ENCODE data around the gene FAM234A. TPM values are rescaled to one million over a fixed set of nuclear protein-coding genes. Genes with fewer than 3 reads are reported as not detected.
"Not testable (repeated sequence)": the region's sequence is repeated elsewhere in the genome, so short reads cannot be mapped to it uniquely, and the experiment has no call there.

The FAM234A gene
- polyA plus RNA-seq, 2 of the 4 experiments (the other 2 are of a cell fraction) = 25.6 to 53.3 TPM

DNA sequence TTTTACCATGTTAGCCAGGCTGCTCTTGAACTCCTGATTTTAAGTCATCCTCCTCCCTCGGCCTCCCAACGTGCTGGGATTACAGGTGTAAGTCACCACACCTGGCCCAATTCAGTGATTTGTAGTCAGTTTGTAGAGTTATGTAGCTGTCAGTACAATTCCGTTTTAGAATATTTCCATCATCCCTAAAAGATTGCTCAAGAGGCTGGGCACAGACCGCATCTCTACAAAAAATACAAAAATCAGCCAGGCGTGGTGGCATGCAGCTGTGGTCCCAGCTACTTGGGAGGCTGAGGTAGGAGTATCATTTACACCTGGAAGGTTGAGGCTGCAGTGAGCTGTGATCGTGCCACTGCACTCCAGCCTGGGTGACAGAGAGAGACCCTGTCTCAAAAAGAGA lies 20.6 kb downstream of the FAM234A start:
- Histone ChIP-seq H3K27ac (no peak overlapping the region), H3K4me2 (no peak overlapping the region), H3K4me3 (no peak overlapping the region), H3K4me1 (peaks cover 8% of the 10 kb centered on the region; the same call in 2 of the 3 replicates), H3K9me3 (no peaks in the 10 kb centered on the region)
- POLR2A ChIA-PET = no interaction called here
- FAIRE-seq = no peak
- CTCF ChIA-PET = interaction anchor here (1.6 kb wide), 1 partner anchor 22 kb away, joined by 4 read pairs; no protein-coding TSS in a partner anchor
- TF ChIP-seq CBX8 (IDR thresholded peaks at IDR 0.05) = no peak
- TF ChIP-seq PHF8 (IDR thresholded peaks at IDR 0.05; ENCODE audit: borderline replicate concordance, low read depth) = no peak
- TF ChIP-seq JUN (IDR thresholded peaks at IDR 0.05) = no peak
- no peak for TF ChIP-seq RARB (CRISPR knock-in tag; IDR thresholded peaks at IDR 0.05)
- no peak for TF ChIP-seq ZNF302 (CRISPR knock-in tag; IDR thresholded peaks at IDR 0.05)
- TF ChIP-seq HEYL (CRISPR knock-in tag; IDR thresholded peaks at IDR 0.05) = no peak
- TF ChIP-seq FOSB (CRISPR knock-in tag; IDR thresholded peaks at IDR 0.05) = no peak
- TF ChIP-seq, protein P1, sequence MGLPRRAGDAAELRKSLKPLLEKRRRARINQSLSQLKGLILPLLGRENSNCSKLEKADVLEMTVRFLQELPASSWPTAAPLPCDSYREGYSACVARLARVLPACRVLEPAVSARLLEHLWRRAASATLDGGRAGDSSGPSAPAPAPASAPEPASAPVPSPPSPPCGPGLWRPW (IDR thresholded peaks at IDR 0.05) = no peak
- no peak for TF ChIP-seq SMC3 (IDR thresholded peaks at IDR 0.05)
- TF ChIP-seq EP300 (IDR thresholded peaks at IDR 0.05) = no peak
- 97% methylated on average over 6 of the region's 6 CpGs for WGBS (ENCODE audit: missing lambda C conversion rate)
- no peak for DNase-seq (ENCODE audit: low read depth in 1 of 2, low spot score in 1 of 2)
- no peak for ATAC-seq

DNA sequence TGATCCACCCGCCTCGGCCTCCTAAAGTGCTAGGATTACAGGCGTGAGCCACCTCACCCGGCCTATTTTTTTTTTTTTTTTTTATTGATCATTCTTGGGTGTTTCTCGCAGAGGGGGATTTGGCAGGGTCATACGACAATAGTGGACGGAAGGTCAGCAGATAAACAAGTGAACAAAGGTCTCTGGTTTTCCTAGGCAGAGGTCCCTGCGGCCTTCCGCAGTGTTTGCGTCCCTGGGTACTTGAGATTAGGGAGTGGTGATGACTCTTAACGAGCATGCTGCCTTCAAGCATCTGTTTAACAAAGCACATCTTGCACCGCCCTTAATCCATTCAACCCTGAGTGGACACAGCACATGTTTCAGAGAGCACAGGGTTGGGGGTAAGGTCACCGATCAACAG lies 23.5 kb downstream of the FAM234A start:
- WGBS (ENCODE audit: missing lambda C conversion rate) = 96% methylated on average over 12 of the region's 13 CpGs
- CTCF ChIA-PET; DNase-seq (ENCODE audit: low read depth in 1 of 2, low spot score in 1 of 2); FAIRE-seq; H3K4me1 ChIP-seq; H3K9me3 ChIP-seq; H3K4me2 ChIP-seq; POLR2A ChIA-PET; H3K4me3 ChIP-seq; ATAC-seq; H3K27ac ChIP-seq: not testable (repeated sequence)

DNA sequence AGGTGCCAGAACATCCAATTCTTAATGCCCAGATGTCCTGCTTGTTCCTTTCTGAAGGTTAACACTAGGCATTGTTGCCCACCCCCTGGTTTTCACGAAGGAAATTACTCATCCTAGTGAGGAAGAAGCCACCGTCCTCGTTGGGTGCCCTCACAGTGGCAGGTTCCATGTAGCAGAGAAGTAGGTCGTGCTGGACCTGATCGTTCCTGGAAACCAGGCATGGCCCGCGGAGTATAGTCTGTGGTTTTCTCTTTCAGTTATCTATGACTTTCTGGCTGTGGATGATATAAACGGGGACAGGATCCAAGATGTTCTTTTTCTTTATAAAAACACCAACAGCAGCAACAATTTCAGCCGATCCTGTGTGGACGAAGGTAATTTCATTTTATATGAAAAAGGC lies 24.6 kb downstream of the FAM234A start:
- TF ChIP-seq EP300 (IDR thresholded peaks at IDR 0.05) = no peak
- TF ChIP-seq RCOR1 (IDR thresholded peaks at IDR 0.05; ENCODE audit: low read depth, low read length) = no peak
- TF ChIP-seq NFE2L2 (conservative IDR thresholded peaks at IDR 0.05; ENCODE audit: low read length) = no peak
- TF ChIP-seq, protein P2, sequence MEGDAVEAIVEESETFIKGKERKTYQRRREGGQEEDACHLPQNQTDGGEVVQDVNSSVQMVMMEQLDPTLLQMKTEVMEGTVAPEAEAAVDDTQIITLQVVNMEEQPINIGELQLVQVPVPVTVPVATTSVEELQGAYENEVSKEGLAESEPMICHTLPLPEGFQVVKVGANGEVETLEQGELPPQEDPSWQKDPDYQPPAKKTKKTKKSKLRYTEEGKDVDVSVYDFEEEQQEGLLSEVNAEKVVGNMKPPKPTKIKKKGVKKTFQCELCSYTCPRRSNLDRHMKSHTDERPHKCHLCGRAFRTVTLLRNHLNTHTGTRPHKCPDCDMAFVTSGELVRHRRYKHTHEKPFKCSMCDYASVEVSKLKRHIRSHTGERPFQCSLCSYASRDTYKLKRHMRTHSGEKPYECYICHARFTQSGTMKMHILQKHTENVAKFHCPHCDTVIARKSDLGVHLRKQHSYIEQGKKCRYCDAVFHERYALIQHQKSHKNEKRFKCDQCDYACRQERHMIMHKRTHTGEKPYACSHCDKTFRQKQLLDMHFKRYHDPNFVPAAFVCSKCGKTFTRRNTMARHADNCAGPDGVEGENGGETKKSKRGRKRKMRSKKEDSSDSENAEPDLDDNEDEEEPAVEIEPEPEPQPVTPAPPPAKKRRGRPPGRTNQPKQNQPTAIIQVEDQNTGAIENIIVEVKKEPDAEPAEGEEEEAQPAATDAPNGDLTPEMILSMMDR (IDR thresholded peaks at IDR 0.05) = no peak
- no peak for TF ChIP-seq MAFK (IDR thresholded peaks at IDR 0.05; ENCODE audit: partially characterized antibody)
- Histone ChIP-seq H3K9me3 (no peaks in the 10 kb centered on the region), H3K27ac (no peak overlapping the region), H3K4me2 (no peak overlapping the region), H3K4me1 (no peaks in the 10 kb centered on the region), H3K4me3 (no peak overlapping the region)
- no peak for FAIRE-seq
- CTCF ChIA-PET = no interaction called here
- DNase-seq (ENCODE audit: low read depth in 1 of 2, low spot score in 1 of 2) = no peak
- WGBS (ENCODE audit: missing lambda C conversion rate) = 88% methylated on average over 10 of the region's 10 CpGs
- ATAC-seq = no peak
- POLR2A ChIA-PET = interaction anchor here (0.6 kb wide), 1 partner anchor 82 kb away, joined by 5 read pairs; no protein-coding TSS in a partner anchor

DNA sequence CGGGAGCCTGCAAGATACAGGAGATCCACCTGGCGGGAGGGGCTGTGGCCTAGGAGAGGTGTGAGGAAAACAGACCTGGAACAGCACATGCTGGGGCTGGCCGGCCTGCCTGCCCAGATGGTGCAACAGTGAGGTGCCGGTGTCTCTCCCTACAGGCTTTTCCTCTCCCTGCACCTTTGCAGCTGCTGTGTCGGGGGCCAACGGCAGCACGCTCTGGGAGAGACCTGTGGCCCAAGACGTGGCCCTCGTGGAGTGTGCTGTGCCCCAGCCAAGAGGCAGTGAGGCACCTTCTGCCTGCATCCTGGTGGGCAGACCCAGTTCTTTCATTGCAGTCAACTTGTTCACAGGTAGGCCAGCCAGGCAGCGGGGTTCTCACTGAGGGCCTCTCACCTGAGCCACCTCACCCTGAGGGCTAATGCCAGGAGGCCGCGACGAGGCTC lies 25.2 kb downstream of the FAM234A start:
- TF ChIP-seq FOXS1 (CRISPR knock-in tag; IDR thresholded peaks at IDR 0.05) (no peak), RARB (CRISPR knock-in tag; IDR thresholded peaks at IDR 0.05) (no peak), SMC3 (IDR thresholded peaks at IDR 0.05) (no peak)
- TF ChIP-seq, protein P3, sequence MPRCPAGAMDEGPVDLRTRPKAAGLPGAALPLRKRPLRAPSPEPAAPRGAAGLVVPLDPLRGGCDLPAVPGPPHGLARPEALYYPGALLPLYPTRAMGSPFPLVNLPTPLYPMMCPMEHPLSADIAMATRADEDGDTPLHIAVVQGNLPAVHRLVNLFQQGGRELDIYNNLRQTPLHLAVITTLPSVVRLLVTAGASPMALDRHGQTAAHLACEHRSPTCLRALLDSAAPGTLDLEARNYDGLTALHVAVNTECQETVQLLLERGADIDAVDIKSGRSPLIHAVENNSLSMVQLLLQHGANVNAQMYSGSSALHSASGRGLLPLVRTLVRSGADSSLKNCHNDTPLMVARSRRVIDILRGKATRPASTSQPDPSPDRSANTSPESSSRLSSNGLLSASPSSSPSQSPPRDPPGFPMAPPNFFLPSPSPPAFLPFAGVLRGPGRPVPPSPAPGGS (IDR thresholded peaks at IDR 0.05) = no peak
- TF ChIP-seq, protein P4, sequence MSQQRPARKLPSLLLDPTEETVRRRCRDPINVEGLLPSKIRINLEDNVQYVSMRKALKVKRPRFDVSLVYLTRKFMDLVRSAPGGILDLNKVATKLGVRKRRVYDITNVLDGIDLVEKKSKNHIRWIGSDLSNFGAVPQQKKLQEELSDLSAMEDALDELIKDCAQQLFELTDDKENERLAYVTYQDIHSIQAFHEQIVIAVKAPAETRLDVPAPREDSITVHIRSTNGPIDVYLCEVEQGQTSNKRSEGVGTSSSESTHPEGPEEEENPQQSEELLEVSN (IDR thresholded peaks at IDR 0.05; ENCODE audit: borderline replicate concordance, low read depth) = no peak
- Histone ChIP-seq H3K4me2 (no peak overlapping the region), H3K9me3 (no peaks in the 10 kb centered on the region), H3K4me1 (no peaks in the 10 kb centered on the region), H3K27ac (no peak overlapping the region), H3K4me3 (no peak overlapping the region)
- WGBS (ENCODE audit: missing lambda C conversion rate) = 87% methylated on average over 12 of the region's 13 CpGs
- POLR2A ChIA-PET = no interaction called here
- no peak for FAIRE-seq
- no peak for ATAC-seq
- CTCF ChIA-PET = no interaction called here
- no peak for DNase-seq (ENCODE audit: low read depth in 1 of 2, low spot score in 1 of 2)
